ENCODE data around the gene PATZ1. TPM values are rescaled to one million over a fixed set of nuclear protein-coding genes. Genes with fewer than 3 reads are reported as not detected.
A peak's percentile ranks its signal among the peaks of the same experiment; 100 is the strongest.

Gene PATZ1
- total and polyA plus RNA-seq, 2 of the 8 experiments (the other 6 are each of a cell fraction or from before 2014, with no cell fraction given) = 62.1 to 70.9 TPM

DNA sequence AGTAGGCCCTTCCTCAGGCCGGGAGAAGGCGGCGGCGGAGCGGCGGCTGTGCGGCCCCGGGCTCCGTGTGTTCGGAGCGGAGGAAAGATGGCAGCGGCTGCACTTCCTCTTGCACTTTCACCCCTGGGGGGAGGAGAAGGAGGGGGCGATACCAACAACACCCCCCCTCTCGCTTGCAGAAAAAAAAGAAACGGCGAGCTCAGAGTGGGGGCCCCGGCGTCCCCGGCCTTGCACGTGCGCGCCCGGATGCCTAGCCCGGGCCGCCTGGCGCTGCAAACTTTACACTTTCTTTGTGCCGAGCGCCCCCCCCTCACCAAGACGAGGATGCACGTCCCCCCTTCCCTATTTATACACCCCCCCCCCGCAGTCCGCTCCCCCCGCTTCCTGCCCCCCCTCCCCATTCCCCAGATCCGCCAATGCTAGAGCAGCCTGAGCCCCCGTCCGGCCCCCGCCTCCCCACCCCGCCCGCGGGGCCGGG is at the start of gene PATZ1 (continued):
- TF ChIP-seq NRF1 (IDR thresholded peaks at IDR 0.05; ENCODE audit: low read depth, low read length) (no peak), SP4 (IDR thresholded peaks at IDR 0.05; ENCODE audit: low read length) (no peak), RBBP5 (IDR thresholded peaks at IDR 0.05; ENCODE audit: borderline replicate concordance, low read depth, low read length) (0 out of 2 replicates have a peak, but pooled peaks have one; percentile 14), KDM5A (IDR thresholded peaks at IDR 0.05; ENCODE audit: low read length) (no peak), CBX5 (IDR thresholded peaks at IDR 0.05; ENCODE audit: low read depth, low read length) (no peak), CREB1 (IDR thresholded peaks at IDR 0.05) (0 out of 2 replicates have a peak, but pooled peaks have one; percentile 6), PHF8 (conservative IDR thresholded peaks at IDR 0.05; ENCODE audit: low read depth, low read length) (peak; percentile 53), EGR1 (IDR thresholded peaks at IDR 0.05; ENCODE audit: borderline replicate concordance, low read depth, low read length) (peak; percentile 13; the same call in 1 of the 2 replicates), SIX5 (IDR thresholded peaks at IDR 0.05; ENCODE audit: low read depth, low read length) (no peak), NANOG (IDR thresholded peaks at IDR 0.05; ENCODE audit: insufficient read depth, low read depth, low read length, poor library complexity, severe bottlenecking) (no peak)
- TF ChIP-seq, protein P1, sequence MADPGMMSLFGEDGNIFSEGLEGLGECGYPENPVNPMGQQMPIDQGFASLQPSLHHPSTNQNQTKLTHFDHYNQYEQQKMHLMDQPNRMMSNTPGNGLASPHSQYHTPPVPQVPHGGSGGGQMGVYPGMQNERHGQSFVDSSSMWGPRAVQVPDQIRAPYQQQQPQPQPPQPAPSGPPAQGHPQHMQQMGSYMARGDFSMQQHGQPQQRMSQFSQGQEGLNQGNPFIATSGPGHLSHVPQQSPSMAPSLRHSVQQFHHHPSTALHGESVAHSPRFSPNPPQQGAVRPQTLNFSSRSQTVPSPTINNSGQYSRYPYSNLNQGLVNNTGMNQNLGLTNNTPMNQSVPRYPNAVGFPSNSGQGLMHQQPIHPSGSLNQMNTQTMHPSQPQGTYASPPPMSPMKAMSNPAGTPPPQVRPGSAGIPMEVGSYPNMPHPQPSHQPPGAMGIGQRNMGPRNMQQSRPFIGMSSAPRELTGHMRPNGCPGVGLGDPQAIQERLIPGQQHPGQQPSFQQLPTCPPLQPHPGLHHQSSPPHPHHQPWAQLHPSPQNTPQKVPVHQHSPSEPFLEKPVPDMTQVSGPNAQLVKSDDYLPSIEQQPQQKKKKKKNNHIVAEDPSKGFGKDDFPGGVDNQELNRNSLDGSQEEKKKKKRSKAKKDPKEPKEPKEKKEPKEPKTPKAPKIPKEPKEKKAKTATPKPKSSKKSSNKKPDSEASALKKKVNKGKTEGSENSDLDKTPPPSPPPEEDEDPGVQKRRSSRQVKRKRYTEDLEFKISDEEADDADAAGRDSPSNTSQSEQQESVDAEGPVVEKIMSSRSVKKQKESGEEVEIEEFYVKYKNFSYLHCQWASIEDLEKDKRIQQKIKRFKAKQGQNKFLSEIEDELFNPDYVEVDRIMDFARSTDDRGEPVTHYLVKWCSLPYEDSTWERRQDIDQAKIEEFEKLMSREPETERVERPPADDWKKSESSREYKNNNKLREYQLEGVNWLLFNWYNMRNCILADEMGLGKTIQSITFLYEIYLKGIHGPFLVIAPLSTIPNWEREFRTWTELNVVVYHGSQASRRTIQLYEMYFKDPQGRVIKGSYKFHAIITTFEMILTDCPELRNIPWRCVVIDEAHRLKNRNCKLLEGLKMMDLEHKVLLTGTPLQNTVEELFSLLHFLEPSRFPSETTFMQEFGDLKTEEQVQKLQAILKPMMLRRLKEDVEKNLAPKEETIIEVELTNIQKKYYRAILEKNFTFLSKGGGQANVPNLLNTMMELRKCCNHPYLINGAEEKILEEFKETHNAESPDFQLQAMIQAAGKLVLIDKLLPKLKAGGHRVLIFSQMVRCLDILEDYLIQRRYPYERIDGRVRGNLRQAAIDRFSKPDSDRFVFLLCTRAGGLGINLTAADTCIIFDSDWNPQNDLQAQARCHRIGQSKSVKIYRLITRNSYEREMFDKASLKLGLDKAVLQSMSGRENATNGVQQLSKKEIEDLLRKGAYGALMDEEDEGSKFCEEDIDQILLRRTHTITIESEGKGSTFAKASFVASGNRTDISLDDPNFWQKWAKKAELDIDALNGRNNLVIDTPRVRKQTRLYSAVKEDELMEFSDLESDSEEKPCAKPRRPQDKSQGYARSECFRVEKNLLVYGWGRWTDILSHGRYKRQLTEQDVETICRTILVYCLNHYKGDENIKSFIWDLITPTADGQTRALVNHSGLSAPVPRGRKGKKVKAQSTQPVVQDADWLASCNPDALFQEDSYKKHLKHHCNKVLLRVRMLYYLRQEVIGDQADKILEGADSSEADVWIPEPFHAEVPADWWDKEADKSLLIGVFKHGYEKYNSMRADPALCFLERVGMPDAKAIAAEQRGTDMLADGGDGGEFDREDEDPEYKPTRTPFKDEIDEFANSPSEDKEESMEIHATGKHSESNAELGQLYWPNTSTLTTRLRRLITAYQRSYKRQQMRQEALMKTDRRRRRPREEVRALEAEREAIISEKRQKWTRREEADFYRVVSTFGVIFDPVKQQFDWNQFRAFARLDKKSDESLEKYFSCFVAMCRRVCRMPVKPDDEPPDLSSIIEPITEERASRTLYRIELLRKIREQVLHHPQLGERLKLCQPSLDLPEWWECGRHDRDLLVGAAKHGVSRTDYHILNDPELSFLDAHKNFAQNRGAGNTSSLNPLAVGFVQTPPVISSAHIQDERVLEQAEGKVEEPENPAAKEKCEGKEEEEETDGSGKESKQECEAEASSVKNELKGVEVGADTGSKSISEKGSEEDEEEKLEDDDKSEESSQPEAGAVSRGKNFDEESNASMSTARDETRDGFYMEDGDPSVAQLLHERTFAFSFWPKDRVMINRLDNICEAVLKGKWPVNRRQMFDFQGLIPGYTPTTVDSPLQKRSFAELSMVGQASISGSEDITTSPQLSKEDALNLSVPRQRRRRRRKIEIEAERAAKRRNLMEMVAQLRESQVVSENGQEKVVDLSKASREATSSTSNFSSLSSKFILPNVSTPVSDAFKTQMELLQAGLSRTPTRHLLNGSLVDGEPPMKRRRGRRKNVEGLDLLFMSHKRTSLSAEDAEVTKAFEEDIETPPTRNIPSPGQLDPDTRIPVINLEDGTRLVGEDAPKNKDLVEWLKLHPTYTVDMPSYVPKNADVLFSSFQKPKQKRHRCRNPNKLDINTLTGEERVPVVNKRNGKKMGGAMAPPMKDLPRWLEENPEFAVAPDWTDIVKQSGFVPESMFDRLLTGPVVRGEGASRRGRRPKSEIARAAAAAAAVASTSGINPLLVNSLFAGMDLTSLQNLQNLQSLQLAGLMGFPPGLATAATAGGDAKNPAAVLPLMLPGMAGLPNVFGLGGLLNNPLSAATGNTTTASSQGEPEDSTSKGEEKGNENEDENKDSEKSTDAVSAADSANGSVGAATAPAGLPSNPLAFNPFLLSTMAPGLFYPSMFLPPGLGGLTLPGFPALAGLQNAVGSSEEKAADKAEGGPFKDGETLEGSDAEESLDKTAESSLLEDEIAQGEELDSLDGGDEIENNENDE (IDR thresholded peaks at IDR 0.05; ENCODE audit: insufficient replicate concordance, low read length) = no peak
